Measurements from ENCODE around the gene WNT8B. TPM values are rescaled to one million over a fixed set of nuclear protein-coding genes. Genes with fewer than 3 reads are reported as not detected.

WNT8B gene
- total and polyA plus RNA-seq, 7 donors: 0.06 TPM; not detected in 6

DNA sequence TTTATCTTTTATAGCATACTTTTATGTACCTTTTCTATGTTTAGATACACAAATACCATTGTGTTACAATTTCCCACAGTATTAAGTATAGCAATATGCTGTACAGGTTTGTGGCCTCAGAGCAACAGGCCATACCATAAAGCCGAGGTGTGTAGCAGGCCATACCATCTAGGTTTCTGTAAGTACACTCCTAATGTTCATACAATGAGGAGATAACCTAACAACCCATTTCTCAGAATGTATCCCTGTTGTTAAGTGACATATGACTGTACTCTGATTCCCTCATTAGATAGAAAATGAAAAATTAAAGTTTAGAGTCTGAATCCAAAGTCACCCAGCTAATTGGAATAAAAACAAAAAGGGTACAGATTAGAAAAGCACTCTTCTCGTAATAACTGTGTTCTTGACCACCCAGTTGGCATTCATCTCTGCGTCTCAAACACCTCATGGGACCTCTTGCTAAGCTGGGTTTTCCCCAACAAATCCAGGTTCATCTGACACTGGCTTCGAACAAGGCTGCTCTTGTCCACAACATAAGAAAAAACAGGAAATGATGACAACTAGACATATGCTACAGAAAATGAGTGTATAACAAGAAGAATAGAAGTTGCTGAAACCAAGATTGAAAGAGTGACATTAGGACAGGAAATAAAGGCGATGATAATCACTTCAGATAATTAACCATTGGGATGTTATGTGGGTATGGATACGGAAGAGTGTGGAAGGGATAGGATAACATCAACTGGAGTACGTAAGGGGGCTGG is 65.5 kb downstream of the WNT8B start:
- H3K27ac ChIP-seq: peak overlapping the region; percentile 81 to 91 (median 86)
- no peak for DNase-seq
- peaks cover 23 to 40% (median 33%) of the 10 kb centered on the region in 4 donors for H3K36me3 ChIP-seq
- peak overlapping the region; percentile 57 to 97 (median 95) for H3K4me3 ChIP-seq
- intact Hi-C loops (cut with DNase I): no loop called here
- 55 to 57% methylated on average over 7 of the region's 7 CpGs for WGBS, 2 donors
- peaks cover 0 to 26% (median 19%) of the 10 kb centered on the region in 4 donors for H3K4me1 ChIP-seq
- no peaks in the 10 kb centered on the region for H3K9me3 ChIP-seq
- TF ChIP-seq POLR2A (IDR thresholded peaks at IDR 0.05) (no peak), POLR2AphosphoS5 (IDR thresholded peaks at IDR 0.05) (no peak), EP300 (IDR thresholded peaks at IDR 0.05) (no peak)
- TF ChIP-seq, protein P1, sequence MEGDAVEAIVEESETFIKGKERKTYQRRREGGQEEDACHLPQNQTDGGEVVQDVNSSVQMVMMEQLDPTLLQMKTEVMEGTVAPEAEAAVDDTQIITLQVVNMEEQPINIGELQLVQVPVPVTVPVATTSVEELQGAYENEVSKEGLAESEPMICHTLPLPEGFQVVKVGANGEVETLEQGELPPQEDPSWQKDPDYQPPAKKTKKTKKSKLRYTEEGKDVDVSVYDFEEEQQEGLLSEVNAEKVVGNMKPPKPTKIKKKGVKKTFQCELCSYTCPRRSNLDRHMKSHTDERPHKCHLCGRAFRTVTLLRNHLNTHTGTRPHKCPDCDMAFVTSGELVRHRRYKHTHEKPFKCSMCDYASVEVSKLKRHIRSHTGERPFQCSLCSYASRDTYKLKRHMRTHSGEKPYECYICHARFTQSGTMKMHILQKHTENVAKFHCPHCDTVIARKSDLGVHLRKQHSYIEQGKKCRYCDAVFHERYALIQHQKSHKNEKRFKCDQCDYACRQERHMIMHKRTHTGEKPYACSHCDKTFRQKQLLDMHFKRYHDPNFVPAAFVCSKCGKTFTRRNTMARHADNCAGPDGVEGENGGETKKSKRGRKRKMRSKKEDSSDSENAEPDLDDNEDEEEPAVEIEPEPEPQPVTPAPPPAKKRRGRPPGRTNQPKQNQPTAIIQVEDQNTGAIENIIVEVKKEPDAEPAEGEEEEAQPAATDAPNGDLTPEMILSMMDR (IDR thresholded peaks at IDR 0.05): no peak
- no peaks in the 10 kb centered on the region for H3K27me3 ChIP-seq

DNA sequence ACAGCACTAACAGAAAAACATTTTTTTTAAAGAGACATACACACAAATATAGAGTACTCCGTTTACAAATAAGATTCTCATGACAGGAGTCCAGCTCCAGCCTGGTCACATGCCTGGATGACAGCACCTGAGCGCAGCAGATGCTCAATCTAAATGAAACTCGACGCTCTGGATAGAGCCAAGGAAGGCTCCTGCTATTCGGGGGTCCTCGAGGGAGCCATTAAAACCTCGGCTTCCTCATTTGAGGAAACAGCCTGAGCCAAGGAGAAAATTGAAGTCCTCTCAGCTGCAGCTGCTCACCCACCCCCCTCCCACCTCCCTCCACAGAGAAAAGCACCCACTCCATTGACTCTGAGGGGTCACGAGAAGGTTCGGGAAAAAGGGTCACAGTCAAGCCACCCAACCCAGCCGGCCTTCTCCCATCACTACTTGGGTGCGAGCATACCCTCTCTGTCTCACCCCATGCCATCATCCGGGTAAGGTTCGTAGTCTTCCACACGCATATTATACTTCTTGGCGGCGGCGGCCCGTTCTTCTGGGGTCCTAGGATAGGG is 66.2 kb downstream of the WNT8B start:
- intact Hi-C loops (cut with DNase I): no loop called here
- Histone ChIP-seq H3K4me1 (peaks cover 0 to 26% (median 19%) of the 10 kb centered on the region in 4 donors), H3K36me3 (peaks cover 23 to 33% (median 26%) of the 10 kb centered on the region in 4 donors), H3K27me3 (no peaks in the 10 kb centered on the region), H3K9me3 (no peaks in the 10 kb centered on the region), H3K27ac (peak overlapping the region; percentile 81 to 91 (median 86)), H3K4me3 (peak overlapping the region; percentile 57 to 97 (median 95))
- TF ChIP-seq POLR2A (IDR thresholded peaks at IDR 0.05) (no peak), EP300 (IDR thresholded peaks at IDR 0.05) (no peak), POLR2AphosphoS5 (IDR thresholded peaks at IDR 0.05) (no peak)
- TF ChIP-seq, protein P1 (IDR thresholded peaks at IDR 0.05): no peak
- WGBS, 2 donors: 1% methylated on average over 18 of the region's 18 CpGs
- peak; percentile 67 for DNase-seq

DNA sequence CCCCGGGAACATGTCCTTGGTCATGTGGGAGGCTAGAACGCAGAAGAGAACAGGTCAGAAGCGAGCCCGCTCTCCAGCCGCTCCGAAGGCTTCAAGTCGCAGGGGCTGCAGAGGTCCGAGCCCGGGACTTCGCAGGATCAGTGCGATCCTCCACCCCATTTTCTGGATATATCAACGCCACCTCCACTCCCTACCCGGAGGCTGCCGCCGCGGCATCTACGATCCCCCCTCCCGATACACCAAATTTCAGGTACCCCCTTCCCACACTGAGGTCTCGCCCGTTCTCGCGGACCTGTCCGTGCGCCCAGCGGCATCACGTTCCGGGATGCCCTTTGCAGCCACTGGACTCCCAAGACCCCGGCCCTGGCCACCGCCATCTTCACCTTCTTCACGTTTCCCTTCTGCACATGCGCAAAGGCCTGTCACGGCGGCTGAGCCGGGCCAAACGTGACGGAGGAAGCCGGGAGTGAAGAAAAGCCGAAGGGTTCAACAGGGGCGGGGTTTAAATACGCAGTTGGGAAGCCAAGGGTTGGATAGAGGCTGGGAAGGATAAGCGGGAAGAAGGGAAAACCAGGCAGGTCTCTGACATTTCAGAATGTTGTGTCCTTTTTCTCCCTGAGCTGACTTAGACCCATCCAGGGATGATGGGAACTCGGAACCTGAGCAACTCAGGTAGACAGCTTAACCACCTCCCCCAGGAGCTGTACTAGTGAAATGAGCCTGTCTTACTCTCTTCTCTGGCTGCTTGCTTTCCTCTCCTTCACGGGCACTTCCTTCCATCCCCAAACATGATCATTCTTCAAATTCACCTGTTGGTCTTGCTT is 66.9 kb downstream of the WNT8B start, which contains the start of gene NDUFB8:
Gene NDUFB8 (minus strand): TSS at position 397 of the 824 bp plus-strand sequence. CDS start 20 bp downstream, at position 377.
- TF ChIP-seq POLR2A (IDR thresholded peaks at IDR 0.05) (peak in 1 of 2 donors; percentile 62), POLR2AphosphoS5 (IDR thresholded peaks at IDR 0.05) (peak; percentile 79 to 87 (median 84)), EP300 (IDR thresholded peaks at IDR 0.05) (no peak)
- Histone ChIP-seq H3K4me3 (peak within 1 kb of the TSS; percentile 57 to 97 (median 95)), H3K4me1 (peaks cover 0 to 26% (median 19%) of the 10 kb centered on the region in 4 donors), H3K27ac (peak within 1 kb of the TSS; percentile 81 to 91 (median 86)), H3K27me3 (no peaks in the 10 kb centered on the region), H3K9me3 (no peaks in the 10 kb centered on the region), H3K36me3 (peaks cover 18 to 26% (median 19%) of the 10 kb centered on the region in 4 donors)
- peak; percentile 95 for DNase-seq
- intact Hi-C loops (cut with DNase I): no loop called here
- 0 to 1% methylated on average over 43 of the region's 43 CpGs for WGBS, 2 donors

DNA sequence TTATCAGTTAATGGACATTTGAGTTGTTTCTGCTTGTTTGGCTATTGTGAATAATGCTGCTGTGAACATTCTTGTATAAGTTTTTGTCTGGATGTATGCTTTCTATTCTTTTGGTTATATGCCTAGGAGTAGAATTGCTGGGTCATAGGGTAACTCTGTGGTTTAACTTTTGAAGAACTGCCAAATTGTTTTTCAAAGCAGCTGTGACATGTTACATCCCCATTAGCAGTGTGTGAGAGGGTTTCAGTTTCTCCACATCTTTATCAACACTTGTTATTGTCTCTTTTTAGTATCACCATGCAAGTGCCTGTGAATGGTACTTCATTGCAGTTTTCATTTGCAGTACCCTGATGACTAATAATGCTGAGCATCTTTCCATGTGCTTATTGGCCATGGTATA is 69.0 kb downstream of the WNT8B start:
- H3K9me3 ChIP-seq: no peaks in the 10 kb centered on the region
- DNase-seq: no peak
- TF ChIP-seq POLR2AphosphoS5 (IDR thresholded peaks at IDR 0.05) (no peak), EP300 (IDR thresholded peaks at IDR 0.05) (no peak), POLR2A (IDR thresholded peaks at IDR 0.05) (no peak)
- TF ChIP-seq, protein P1 (IDR thresholded peaks at IDR 0.05): no peak
- no peak overlapping the region for H3K27ac ChIP-seq
- no peaks in the 10 kb centered on the region for H3K27me3 ChIP-seq
- H3K4me1 ChIP-seq: peaks cover 0 to 41% (median 31%) of the 10 kb centered on the region in 4 donors
- intact Hi-C loops (cut with DNase I): no loop called here
- peaks cover 0 to 7% (median 3%) of the 10 kb centered on the region in 4 donors for H3K36me3 ChIP-seq
- H3K4me3 ChIP-seq: no peak overlapping the region

Other genes starting within 250 kb of the WNT8B start
- 10 to 100 TPM; 19.4 to 25.7 (median 23.7) TPM for gene CHUK, start 233.4 kb upstream of the WNT8B start, total RNA-seq
- gene CHUK, start 233.4 kb upstream of the WNT8B start, polyA plus RNA-seq: 10 to 100 TPM; 12.3 to 18.6 (median 17.3) TPM
- gene CWF19L1, start 195.4 kb upstream of the WNT8B start, total RNA-seq: 10 to 100 TPM; 13.8 to 17.1 (median 16.1) TPM
- 10 to 100 TPM; 13.8 to 23.4 (median 13.9) TPM for gene CWF19L1, start 195.4 kb upstream of the WNT8B start, polyA plus RNA-seq
- 10 to 100 TPM; 12.1 to 23.9 (median 18.3) TPM for gene BLOC1S2, start 176.3 kb upstream of the WNT8B start, total RNA-seq
- gene BLOC1S2, start 176.3 kb upstream of the WNT8B start, polyA plus RNA-seq: 10 to 100 TPM; 36.6 to 55.0 (median 51.1) TPM
- not detected for gene PKD2L1, start 132.8 kb upstream of the WNT8B start, total RNA-seq
- gene PKD2L1, start 132.8 kb upstream of the WNT8B start, polyA plus RNA-seq: 1 to 10 TPM in 1 of 3 donors, under 1 TPM in 2; 0.31 to 4.2 (median 0.60) TPM
- gene SCD, start 115.8 kb upstream of the WNT8B start, total RNA-seq: 10 to 100 TPM in 3 of 4 donors, 1 to 10 TPM in 1; 4.8 to 28.5 (median 12.5) TPM
- 100 to 1,000 TPM in 1 of 3 donors, 10 to 100 TPM in 1, 1 to 10 TPM in 1; 4.2 to 199 (median 15.7) TPM for gene SCD, start 115.8 kb upstream of the WNT8B start, polyA plus RNA-seq
- gene SEC31B, start 56.9 kb downstream of the WNT8B start, total RNA-seq: 10 to 100 TPM in 1 of 4 donors, 1 to 10 TPM in 3; 3.9 to 19.4 (median 6.4) TPM
- gene SEC31B, start 56.9 kb downstream of the WNT8B start, polyA plus RNA-seq: 10 to 100 TPM in 1 of 3 donors, under 1 TPM in 2; 0.60 to 10.1 (median 0.92) TPM
- 100 to 1,000 TPM; 232 to 449 (median 299) TPM for gene NDUFB8, start 66.9 kb downstream of the WNT8B start, total RNA-seq
- gene NDUFB8, start 66.9 kb downstream of the WNT8B start, polyA plus RNA-seq: 100 to 1,000 TPM; 359 to 419 (median 391) TPM
- 10 to 100 TPM; 13.2 to 23.8 (median 13.9) TPM for gene HIF1AN, start 72.9 kb downstream of the WNT8B start, total RNA-seq
- 10 to 100 TPM in 1 of 3 donors, 1 to 10 TPM in 2; 4.2 to 11.1 (median 5.3) TPM for gene HIF1AN, start 72.9 kb downstream of the WNT8B start, polyA plus RNA-seq